HepG2 (cell line): ENCODE results near the gene BMI1. TPM values are rescaled to one million over a fixed set of nuclear protein-coding genes. Genes with fewer than 3 reads are reported as not detected.

Experiments used
- ATAC-seq: fragments of 200-7000 bp; cut with Tn5 transposase; 3 replicates; pipeline ENCODE4 v1.9.1; 2020; ENCODE audit warnings: mild to moderate bottlenecking, moderate library complexity
- BruUV-seq: library from RNA; stranded (reverse); fragments of 400-500 nt; replicated peaks from 2 replicates; lab custom pipeline; 2021; lab: Mats Ljungman, UMichigan
- CTCF ChIA-PET: fragments of 300-600 bp; formaldehyde crosslinking; extraction: SDS; loops from one replicate; lab custom pipeline; 2021; ENCODE audit warnings: low total read pairs, inconsistent platforms, low intra/inter-chr PET ratio; lab: Yijun Ruan, JAX
- POLR2A ChIA-PET: fragments of 350-600 bp; sonication (Branson Sonifier 250); formaldehyde crosslinking; loops from one replicate; lab custom pipeline; 2020; ENCODE audit warnings: antibody characterized with exemption, inconsistent platforms; lab: Yijun Ruan, JAX
- DNase-seq: peaks from one replicate; pipeline ENCODE4 v3.0.0-alpha.2; 2015; ENCODE audit warnings: low spot score
- FAIRE-seq: peaks from 3 replicates; lab custom pipeline; 2011; peaks lifted over from hg19 to GRCh38; lab: Jason Lieb, UNC
- H2AFZ ChIP-seq: one replicate; pipeline ENCODE4 v1.6.1; 2011; ENCODE audit warnings: low read length, inconsistent platforms
- H3K27ac ChIP-seq: fragments of 300-600 bp; 3 replicates; pipeline ENCODE4 v1.8.0; 2011; ENCODE audit warnings: mixed run types, mild to moderate bottlenecking, mixed read lengths, low read length, inconsistent platforms; ENCODE audit not compliant: insufficient read depth; ENCODE audit errors: extremely low read length
- H3K27me3 ChIP-seq, 2 experiments: fragments of 200-600 bp in 1 of 2; 2 replicates in 1 of 2; 3 replicates in 1 of 2; pipeline versions ENCODE4 v1.6.0 to v1.8.0; 2011; ENCODE audit warnings: low read length in 2 of 2, mild to moderate bottlenecking in 2 of 2, moderate library complexity in 2 of 2, inconsistent platforms in 1 of 2; ENCODE audit not compliant: insufficient read depth in 2 of 2, control insufficient read depth in 1 of 2
- H3K36me3 ChIP-seq, 2 experiments: fragments of 200-600 bp in 1 of 2; replicated peaks in 1 of 2; 2 replicates in 1 of 2; 3 replicates in 1 of 2; pipeline versions ENCODE4 v1.5.1 to v1.8.0; 2011; ENCODE audit warnings: low read length in 2 of 2, inconsistent platforms in 1 of 2; ENCODE audit not compliant: insufficient read depth in 2 of 2, control insufficient read depth in 1 of 2
- H3K4me1 ChIP-seq: 2 replicates; pipeline ENCODE4 v1.5.1; 2012; ENCODE audit warnings: low read length, inconsistent platforms; ENCODE audit not compliant: insufficient read depth
- H3K4me2 ChIP-seq: 2 replicates; pipeline ENCODE4 v1.6.0; 2011; ENCODE audit warnings: low read depth, low read length, inconsistent platforms
- H3K4me3 ChIP-seq, 3 experiments: fragments of 200-600 bp in 1 of 3; sonication (generic), shearing (Covaris generic) in 1 of 3; replicated peaks in 1 of 3; 2 replicates each; pipeline ENCODE4 v1.5.1; 2011 to 2016; ENCODE audit warnings: low read length in 3 of 3, inconsistent platforms in 2 of 3, low read depth in 2 of 3, mild to moderate bottlenecking in 2 of 3, control low read depth in 1 of 3, mixed read lengths in 1 of 3; ENCODE audit not compliant: insufficient read depth in 1 of 3
- H3K79me2 ChIP-seq: one replicate; pipeline ENCODE4 v1.6.1; 2011; ENCODE audit warnings: low read length, inconsistent platforms; ENCODE audit not compliant: insufficient read depth
- H3K9ac ChIP-seq: 2 replicates; pipeline ENCODE4 v1.6.0; 2011; ENCODE audit warnings: mild to moderate bottlenecking, low read depth, low read length, inconsistent platforms; ENCODE audit not compliant: insufficient read depth
- H3K9me3 ChIP-seq: 2 replicates; pipeline ENCODE4 v1.5.1; 2012; ENCODE audit warnings: mild to moderate bottlenecking, low read length
- H4K20me1 ChIP-seq: 2 replicates; pipeline ENCODE4 v1.6.0; 2011; ENCODE audit warnings: inconsistent platforms, mild to moderate bottlenecking, low read length, moderate library complexity; ENCODE audit not compliant: insufficient read depth
- BCL6 ChIP-seq: IDR thresholded peaks from 2 replicates; pipeline ENCODE4 v1.6.1; 2016; ENCODE audit warnings: missing genetic modification reagents, missing compliant biosample characterization
- GABPB1 ChIP-seq: IDR thresholded peaks from 2 replicates; pipeline ENCODE4 v1.6.1; 2016; ENCODE audit warnings: mild to moderate bottlenecking, missing genetic modification reagents, moderate library complexity, missing compliant biosample characterization
- KAT2B ChIP-seq: fragments of 150-350 bp; IDR thresholded peaks from 2 replicates; pipeline ENCODE4 v1.6.1; 2014; ENCODE audit warnings: low read depth, low read length, borderline replicate concordance
- PAX8 ChIP-seq: sonication (generic); formaldehyde crosslinking; IDR thresholded peaks from 2 replicates; pipeline ENCODE4 v1.8.0; 2022; ENCODE audit warnings: mild to moderate bottlenecking, missing genetic modification reagents, borderline replicate concordance
- RBFOX2 ChIP-seq: fragments of 200-400 bp; formaldehyde crosslinking; IDR thresholded peaks from 2 replicates; pipeline ENCODE4 v1.6.1; 2017; ENCODE audit warnings: low read depth, mild to moderate bottlenecking, low read length
- RNF2 ChIP-seq: fragments of 450-650 bp; conservative IDR thresholded peaks from 2 replicates; pipeline ENCODE4 v1.6.1; 2016; ENCODE audit warnings: low read depth
- SMARCC2 ChIP-seq: fragments of 450-650 bp; IDR thresholded peaks from 2 replicates; pipeline ENCODE4 v1.6.1; 2017; ENCODE audit warnings: antibody characterized with exemption, mild to moderate bottlenecking
- SOX6 ChIP-seq, 2 experiments: fragments of 450-650 bp in 1 of 2; sonication (generic) in 1 of 2; formaldehyde crosslinking in 1 of 2; IDR thresholded peaks; 2 replicates each; pipeline versions ENCODE4 v1.4.0 to v1.6.1; 2017 to 2020; ENCODE audit warnings: antibody characterized with exemption in 1 of 2, mild to moderate bottlenecking in 1 of 2, missing genetic modification reagents in 1 of 2
- ZNF562 ChIP-seq: sonication (generic); formaldehyde crosslinking; IDR thresholded peaks from 2 replicates; pipeline ENCODE4 v1.8.0; 2022; ENCODE audit warnings: missing genetic modification reagents, borderline replicate concordance
- ZNF746 ChIP-seq: sonication (generic); formaldehyde crosslinking; IDR thresholded peaks from 2 replicates; pipeline ENCODE4 v1.8.0; 2022; ENCODE audit warnings: mild to moderate bottlenecking, missing genetic modification reagents
- WGBS: methylation state at CpG from one replicate; pipeline ENCODE4 v1.1.6; 2017; ENCODE audit warnings: low lambda C conversion rate; 5-methylcytosine and 5-hydroxymethylcytosine counted together
- in situ Hi-C: cut with HindIII; loops from 2 replicates; pipeline ENCODE4 v1.10.0; 2017; ENCODE audit warnings: low pct_unique_long_range_greater_than_20kb; ENCODE audit not compliant: extremely low pct_ligation_motif_present
- intact Hi-C: fragments of 100-400 bp; cut with micrococcal nuclease; formaldehyde crosslinking; loops from one replicate; pipeline ENCODE4 v1.10.0; 2022; ENCODE audit not compliant: unreplicated experiment
- polyA plus RNA-seq, 8 experiments: library from polyadenylated mRNA; depleted of rRNA in 3 of 8; stranded (reverse) in 7 of 8; unstranded in 1 of 8; fragments of >200 nt; fragmentation: Illumina TruSeq in 4 of 8; extraction: Trizol in 4 of 8; gene quantifications; 2 replicates each; pipeline versions ENCODE4 v1.2.1 to v1.2.3, GENCODE V29; 2011 to 2016; ENCODE audit warnings: low read depth in 4 of 8, missing spikeins in 1 of 8, mixed read lengths in 1 of 8; ENCODE audit not compliant: insufficient read depth in 1 of 8
- total RNA-seq, 5 experiments: library from RNA; depleted of rRNA; stranded (reverse); fragments of >200 nt; fragmentation: Illumina TruSeq; extraction: Trizol; gene quantifications; 2 replicates each; pipeline ENCODE4 v1.2.3, GENCODE V29; 2016; ENCODE audit warnings: low read depth in 1 of 5
- TF ChIP-seq, protein P1 (sequence below), 2 experiments: sonication (generic) in 1 of 2; formaldehyde crosslinking in 1 of 2; IDR thresholded peaks; 2 replicates each; pipeline versions ENCODE4 v1.4.0 to v1.6.1; 2016 to 2020; ENCODE audit warnings: borderline replicate concordance in 1 of 2, low read depth in 1 of 2, mild to moderate bottlenecking in 1 of 2, missing genetic modification reagents in 1 of 2
- TF ChIP-seq, protein P2 (sequence below): sonication (generic); formaldehyde crosslinking; IDR thresholded peaks from 2 replicates; pipeline ENCODE4 v1.9.0; 2022; ENCODE audit warnings: missing genetic modification reagents, mild to moderate bottlenecking, borderline replicate concordance
- TF ChIP-seq, protein P3 (sequence below): sonication (generic); formaldehyde crosslinking; IDR thresholded peaks from 2 replicates; pipeline ENCODE4; 2020; ENCODE audit warnings: missing genetic modification reagents, mild to moderate bottlenecking, borderline replicate concordance

Gene BMI1
- total and polyA plus RNA-seq, 2 of the 13 experiments (the other 11 are each of a cell fraction or from before 2014, with no cell fraction given) = 30.5 to 44.0 TPM

DNA sequence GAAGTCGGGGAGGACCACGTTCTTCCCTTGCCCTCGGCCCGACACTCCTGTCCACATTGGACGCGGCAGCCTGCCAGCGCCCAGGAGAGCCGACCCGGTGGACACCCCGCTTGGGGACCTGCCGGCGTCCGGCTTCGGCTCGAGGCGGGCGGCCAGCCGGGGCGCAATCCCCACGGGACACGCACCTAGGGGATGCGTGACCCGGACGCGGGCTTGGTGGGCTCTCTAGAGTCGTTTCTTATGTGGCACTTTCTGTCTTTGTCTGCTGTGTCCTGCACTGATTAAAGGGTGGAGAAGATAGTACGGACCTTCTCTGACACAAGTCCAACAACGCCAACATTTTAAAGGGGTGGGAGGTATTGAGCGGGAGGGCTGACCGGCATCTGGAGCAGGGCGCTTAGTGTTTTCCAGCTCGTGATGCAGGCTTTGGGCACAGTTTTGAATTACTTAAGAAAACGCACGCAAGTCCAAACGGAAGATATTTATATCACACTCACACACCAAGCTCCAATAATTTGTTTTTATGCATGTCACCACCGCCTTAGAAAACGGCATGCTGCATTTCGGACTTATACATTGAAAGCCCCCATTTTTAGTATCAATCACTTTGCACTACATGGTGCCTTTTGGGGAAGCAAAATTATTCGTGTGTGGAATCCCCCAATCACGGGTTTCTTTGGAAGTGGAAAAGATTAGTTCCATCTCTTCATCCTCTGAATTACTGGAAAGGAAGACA lies 20.5 kb downstream of the BMI1 start:
- Histone ChIP-seq H3K4me1 (peaks cover 12% of the 10 kb centered on the region), H3K36me3 (no peaks in the 10 kb centered on the region), H3K27ac (peak overlapping the region; percentile 75), H4K20me1 (no peaks in the 10 kb centered on the region), H3K9me3 (no peaks in the 10 kb centered on the region), H3K4me3 (peak overlapping the region; percentile 69 to 83 (median 71)), H2AFZ (peak overlapping the region; percentile 11), H3K79me2 (no peaks in the 10 kb centered on the region), H3K27me3 (peaks cover 1 to 46% of the 10 kb centered on the region in 2 experiments; a peak in 3 of 5 replicates), H3K4me2 (peak overlapping the region; percentile 90), H3K9ac (peak overlapping the region; percentile 85)
- ChIA-PET POLR2A (interaction anchor here (1.4 to 1.7 kb wide), 4 partner anchors 24 to 337 kb away, joined by 3 to 23 read pairs (median 4); partner anchors contain the start of gene COMMD3), CTCF (no interaction called here)
- in situ Hi-C loops = no loop called here
- ATAC-seq = peak; percentile 81
- intact Hi-C loops = loop anchor here (1.0 to 5.0 kb wide), 3 partner anchors 17 to 209 kb away; no protein-coding TSS in a partner anchor
- FAIRE-seq = no peak
- WGBS = 1% methylated on average over 33 of the region's 40 CpGs
- DNase-seq = no peak
- no TSS peak for BruUV-seq
- TF ChIP-seq, protein P1, sequence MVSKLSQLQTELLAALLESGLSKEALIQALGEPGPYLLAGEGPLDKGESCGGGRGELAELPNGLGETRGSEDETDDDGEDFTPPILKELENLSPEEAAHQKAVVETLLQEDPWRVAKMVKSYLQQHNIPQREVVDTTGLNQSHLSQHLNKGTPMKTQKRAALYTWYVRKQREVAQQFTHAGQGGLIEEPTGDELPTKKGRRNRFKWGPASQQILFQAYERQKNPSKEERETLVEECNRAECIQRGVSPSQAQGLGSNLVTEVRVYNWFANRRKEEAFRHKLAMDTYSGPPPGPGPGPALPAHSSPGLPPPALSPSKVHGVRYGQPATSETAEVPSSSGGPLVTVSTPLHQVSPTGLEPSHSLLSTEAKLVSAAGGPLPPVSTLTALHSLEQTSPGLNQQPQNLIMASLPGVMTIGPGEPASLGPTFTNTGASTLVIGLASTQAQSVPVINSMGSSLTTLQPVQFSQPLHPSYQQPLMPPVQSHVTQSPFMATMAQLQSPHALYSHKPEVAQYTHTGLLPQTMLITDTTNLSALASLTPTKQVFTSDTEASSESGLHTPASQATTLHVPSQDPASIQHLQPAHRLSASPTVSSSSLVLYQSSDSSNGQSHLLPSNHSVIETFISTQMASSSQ (IDR thresholded peaks at IDR 0.05; ENCODE audit: low read depth) = no peak
- TF ChIP-seq, protein P1 (CRISPR knock-in tag; IDR thresholded peaks at IDR 0.05; ENCODE audit: borderline replicate concordance) = 0 out of 2 replicates have a peak, but pooled peaks have one; percentile 31
- no peak for TF ChIP-seq BCL6 (CRISPR knock-in tag)
- peak; percentile 40 for TF ChIP-seq ZNF746 (CRISPR knock-in tag)
- TF ChIP-seq SOX6 (IDR thresholded peaks at IDR 0.05) = no peak
- peak; percentile 41 for TF ChIP-seq SOX6 (CRISPR knock-in tag; IDR thresholded peaks at IDR 0.05)
- no peak for TF ChIP-seq KAT2B
- TF ChIP-seq SMARCC2 = no peak
- TF ChIP-seq ZNF562 (CRISPR knock-in tag) = no peak
- TF ChIP-seq RNF2 = 0 out of 2 replicates have a peak, but pooled peaks have one; percentile 32
- no peak for TF ChIP-seq RBFOX2
- TF ChIP-seq PAX8 (CRISPR knock-in tag) = no peak
- TF ChIP-seq GABPB1 (CRISPR knock-in tag) = 0 out of 2 replicates have a peak, but pooled peaks have one; percentile 22
- TF ChIP-seq, protein P2, sequence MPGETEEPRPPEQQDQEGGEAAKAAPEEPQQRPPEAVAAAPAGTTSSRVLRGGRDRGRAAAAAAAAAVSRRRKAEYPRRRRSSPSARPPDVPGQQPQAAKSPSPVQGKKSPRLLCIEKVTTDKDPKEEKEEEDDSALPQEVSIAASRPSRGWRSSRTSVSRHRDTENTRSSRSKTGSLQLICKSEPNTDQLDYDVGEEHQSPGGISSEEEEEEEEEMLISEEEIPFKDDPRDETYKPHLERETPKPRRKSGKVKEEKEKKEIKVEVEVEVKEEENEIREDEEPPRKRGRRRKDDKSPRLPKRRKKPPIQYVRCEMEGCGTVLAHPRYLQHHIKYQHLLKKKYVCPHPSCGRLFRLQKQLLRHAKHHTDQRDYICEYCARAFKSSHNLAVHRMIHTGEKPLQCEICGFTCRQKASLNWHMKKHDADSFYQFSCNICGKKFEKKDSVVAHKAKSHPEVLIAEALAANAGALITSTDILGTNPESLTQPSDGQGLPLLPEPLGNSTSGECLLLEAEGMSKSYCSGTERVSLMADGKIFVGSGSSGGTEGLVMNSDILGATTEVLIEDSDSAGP (CRISPR knock-in tag) = peak; percentile 47; the same call in 1 of the 2 replicates
- TF ChIP-seq, protein P3, sequence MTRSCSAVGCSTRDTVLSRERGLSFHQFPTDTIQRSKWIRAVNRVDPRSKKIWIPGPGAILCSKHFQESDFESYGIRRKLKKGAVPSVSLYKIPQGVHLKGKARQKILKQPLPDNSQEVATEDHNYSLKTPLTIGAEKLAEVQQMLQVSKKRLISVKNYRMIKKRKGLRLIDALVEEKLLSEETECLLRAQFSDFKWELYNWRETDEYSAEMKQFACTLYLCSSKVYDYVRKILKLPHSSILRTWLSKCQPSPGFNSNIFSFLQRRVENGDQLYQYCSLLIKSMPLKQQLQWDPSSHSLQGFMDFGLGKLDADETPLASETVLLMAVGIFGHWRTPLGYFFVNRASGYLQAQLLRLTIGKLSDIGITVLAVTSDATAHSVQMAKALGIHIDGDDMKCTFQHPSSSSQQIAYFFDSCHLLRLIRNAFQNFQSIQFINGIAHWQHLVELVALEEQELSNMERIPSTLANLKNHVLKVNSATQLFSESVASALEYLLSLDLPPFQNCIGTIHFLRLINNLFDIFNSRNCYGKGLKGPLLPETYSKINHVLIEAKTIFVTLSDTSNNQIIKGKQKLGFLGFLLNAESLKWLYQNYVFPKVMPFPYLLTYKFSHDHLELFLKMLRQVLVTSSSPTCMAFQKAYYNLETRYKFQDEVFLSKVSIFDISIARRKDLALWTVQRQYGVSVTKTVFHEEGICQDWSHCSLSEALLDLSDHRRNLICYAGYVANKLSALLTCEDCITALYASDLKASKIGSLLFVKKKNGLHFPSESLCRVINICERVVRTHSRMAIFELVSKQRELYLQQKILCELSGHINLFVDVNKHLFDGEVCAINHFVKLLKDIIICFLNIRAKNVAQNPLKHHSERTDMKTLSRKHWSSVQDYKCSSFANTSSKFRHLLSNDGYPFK (CRISPR knock-in tag) = no peak
